Testis (tissue), 2 donors: ENCODE results near the gene RORB.

ENCODE experiments used
- POLR2A ChIP-seq: fragments of 450-650 bp; IDR thresholded peaks from one replicate; pipeline ENCODE4 v1.6.1; 2017; ENCODE audit warnings: antibody characterized with exemption, mild to moderate bottlenecking, moderate library complexity
- TF ChIP-seq, protein P1 (sequence below), 3 experiments: fragments of 450-650 bp in 2 of 3; fragments of 200-600 bp in 1 of 3; sonication (generic) in 1 of 3; IDR thresholded peaks; one replicate each; pipeline ENCODE4 v1.5.1; 2016 to 2019; ENCODE audit warnings: antibody characterized with exemption in 3 of 3, mild to moderate bottlenecking in 2 of 3, moderate library complexity in 1 of 3

DNA sequence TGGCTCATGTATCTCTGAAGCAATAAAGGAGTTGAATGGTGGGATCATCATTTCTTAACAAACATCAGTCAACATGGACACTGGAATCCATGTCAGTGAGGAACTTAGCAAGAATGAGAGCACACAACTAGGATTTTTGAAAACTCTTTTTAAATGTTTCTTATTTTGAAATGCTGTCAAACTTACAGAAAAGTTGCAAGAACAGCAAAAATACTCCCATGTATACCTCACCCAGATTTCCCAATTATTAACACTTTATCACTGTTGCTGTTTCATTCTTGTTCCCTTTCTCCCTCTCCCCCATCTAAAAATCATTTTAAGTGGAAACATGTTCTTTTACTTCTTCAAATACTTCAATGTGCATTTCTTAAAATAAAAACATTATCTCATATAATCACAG is 65.5 kb downstream of the RORB start:
- TF ChIP-seq, protein P1, sequence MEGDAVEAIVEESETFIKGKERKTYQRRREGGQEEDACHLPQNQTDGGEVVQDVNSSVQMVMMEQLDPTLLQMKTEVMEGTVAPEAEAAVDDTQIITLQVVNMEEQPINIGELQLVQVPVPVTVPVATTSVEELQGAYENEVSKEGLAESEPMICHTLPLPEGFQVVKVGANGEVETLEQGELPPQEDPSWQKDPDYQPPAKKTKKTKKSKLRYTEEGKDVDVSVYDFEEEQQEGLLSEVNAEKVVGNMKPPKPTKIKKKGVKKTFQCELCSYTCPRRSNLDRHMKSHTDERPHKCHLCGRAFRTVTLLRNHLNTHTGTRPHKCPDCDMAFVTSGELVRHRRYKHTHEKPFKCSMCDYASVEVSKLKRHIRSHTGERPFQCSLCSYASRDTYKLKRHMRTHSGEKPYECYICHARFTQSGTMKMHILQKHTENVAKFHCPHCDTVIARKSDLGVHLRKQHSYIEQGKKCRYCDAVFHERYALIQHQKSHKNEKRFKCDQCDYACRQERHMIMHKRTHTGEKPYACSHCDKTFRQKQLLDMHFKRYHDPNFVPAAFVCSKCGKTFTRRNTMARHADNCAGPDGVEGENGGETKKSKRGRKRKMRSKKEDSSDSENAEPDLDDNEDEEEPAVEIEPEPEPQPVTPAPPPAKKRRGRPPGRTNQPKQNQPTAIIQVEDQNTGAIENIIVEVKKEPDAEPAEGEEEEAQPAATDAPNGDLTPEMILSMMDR (IDR thresholded peaks at IDR 0.05) = no peak
- no peak for TF ChIP-seq POLR2A
